22Rv1 (cell line): ENCODE results near the gene HDGFL3.

Experiments used
- ZFX ChIP-seq: fragments of 450-650 bp; IDR thresholded peaks from 2 replicates; pipeline ENCODE4 v1.6.1; 2017; ENCODE audit warnings: antibody characterized with exemption, borderline replicate concordance
- TF ChIP-seq, protein P1 (sequence below): fragments of 450-650 bp; IDR thresholded peaks from 2 replicates; pipeline ENCODE4 v1.5.1; 2017; ENCODE audit warnings: mild to moderate bottlenecking

- TF ChIP-seq, protein P1, sequence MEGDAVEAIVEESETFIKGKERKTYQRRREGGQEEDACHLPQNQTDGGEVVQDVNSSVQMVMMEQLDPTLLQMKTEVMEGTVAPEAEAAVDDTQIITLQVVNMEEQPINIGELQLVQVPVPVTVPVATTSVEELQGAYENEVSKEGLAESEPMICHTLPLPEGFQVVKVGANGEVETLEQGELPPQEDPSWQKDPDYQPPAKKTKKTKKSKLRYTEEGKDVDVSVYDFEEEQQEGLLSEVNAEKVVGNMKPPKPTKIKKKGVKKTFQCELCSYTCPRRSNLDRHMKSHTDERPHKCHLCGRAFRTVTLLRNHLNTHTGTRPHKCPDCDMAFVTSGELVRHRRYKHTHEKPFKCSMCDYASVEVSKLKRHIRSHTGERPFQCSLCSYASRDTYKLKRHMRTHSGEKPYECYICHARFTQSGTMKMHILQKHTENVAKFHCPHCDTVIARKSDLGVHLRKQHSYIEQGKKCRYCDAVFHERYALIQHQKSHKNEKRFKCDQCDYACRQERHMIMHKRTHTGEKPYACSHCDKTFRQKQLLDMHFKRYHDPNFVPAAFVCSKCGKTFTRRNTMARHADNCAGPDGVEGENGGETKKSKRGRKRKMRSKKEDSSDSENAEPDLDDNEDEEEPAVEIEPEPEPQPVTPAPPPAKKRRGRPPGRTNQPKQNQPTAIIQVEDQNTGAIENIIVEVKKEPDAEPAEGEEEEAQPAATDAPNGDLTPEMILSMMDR: no peak
- no peak for TF ChIP-seq ZFX
These were observed 49.2 kb downstream of the HDGFL3 start for GRCh38 chr15:83158393-83158792.
